GM23338 (cell line): ENCODE results near the gene RPL37.
"Not testable (repeated sequence)": the region's sequence is repeated elsewhere in the genome, so short reads cannot be mapped to it uniquely, and the experiment has no call there.

Experiments used
- CTCF ChIP-seq, 2 experiments: fragments of 200-600 bp in 1 of 2; sonication (generic) in 1 of 2; conservative IDR thresholded peaks; 2 replicates each; pipeline versions ENCODE4 v1.5.1 to v1.6.1; 2016 to 2017; ENCODE audit warnings: antibody characterized with exemption in 2 of 2, low read depth in 2 of 2, mild to moderate bottlenecking in 2 of 2, moderate library complexity in 1 of 2
- EZH2 ChIP-seq: fragments of 200-600 bp; sonication (generic); IDR thresholded peaks from one replicate; pipeline ENCODE4 v1.8.0; 2017; ENCODE audit warnings: antibody characterized with exemption, mild to moderate bottlenecking, low read depth; ENCODE audit not compliant: unreplicated experiment
- REST ChIP-seq: IDR thresholded peaks from one replicate; pipeline ENCODE4 v1.6.1; 2018; ENCODE audit warnings: antibody characterized with exemption; ENCODE audit not compliant: unreplicated experiment

GRCh38 chr5:40794877-40795276 lies 40.1 kb downstream of the RPL37 start:
- not testable (repeated sequence) for TF ChIP-seq CTCF (conservative IDR thresholded peaks at IDR 0.05; ENCODE audit: low read depth in 2 of 2); REST; EZH2
